ENCODE data around the gene C1orf167. TPM values are rescaled to one million over a fixed set of nuclear protein-coding genes. Genes with fewer than 3 reads are reported as not detected.

The C1orf167 gene
- total and polyA plus RNA-seq, 4 donors: 0.37 TPM; not detected in 3

- DNase-seq (ENCODE audit: low spot score): no peak
- H3K4me1 ChIP-seq (ENCODE audit: control insufficient read depth in 4 of 4, insufficient read depth in 4 of 4, low read length in 3 of 4): peaks cover 0 to 5% (median 0%) of the 10 kb centered on the region in 4 donors
- WGBS: 89% methylated on average over 19 of the region's 19 CpGs
- no peaks in the 10 kb centered on the region for H3K36me3 ChIP-seq (ENCODE audit: control insufficient read depth in 4 of 4, insufficient read depth in 3 of 4, low read depth in 1 of 4, low read length in 3 of 4)
- peaks cover 0 to 6% (median 0%) of the 10 kb centered on the region in 4 donors for H3K27me3 ChIP-seq (ENCODE audit: control insufficient read depth in 4 of 4, insufficient read depth in 4 of 4, low read length in 3 of 4)
- H3K9ac ChIP-seq (ENCODE audit: low read depth in 1 of 2, low read length in 2 of 2): no peak overlapping the region
- H3K9me3 ChIP-seq (ENCODE audit: control insufficient read depth in 4 of 4, low read length in 3 of 4): no peaks in the 10 kb centered on the region
- no peak for TF ChIP-seq YY1 (IDR thresholded peaks at IDR 0.05)
- TF ChIP-seq TAF1 (conservative IDR thresholded peaks at IDR 0.05): no peak
- TF ChIP-seq MAX (IDR thresholded peaks at IDR 0.05): no peak
- TF ChIP-seq GABPA (IDR thresholded peaks at IDR 0.05 in 1 of 2, conservative IDR thresholded peaks at IDR 0.05 in 1 of 2): no peak
- TF ChIP-seq RXRA (IDR thresholded peaks at IDR 0.05): no peak
- no peak for TF ChIP-seq REST (IDR thresholded peaks at IDR 0.05)
- no peak for TF ChIP-seq RAD21 (IDR thresholded peaks at IDR 0.05)
- no peak for TF ChIP-seq HNF4G (IDR thresholded peaks at IDR 0.05)
- no peak for TF ChIP-seq CTCF (IDR thresholded peaks at IDR 0.05; ENCODE audit: low read depth, low read length, missing input control)
- TF ChIP-seq ATF3 (IDR thresholded peaks at IDR 0.05): no peak
- no peak for TF ChIP-seq HNF4A (conservative IDR thresholded peaks at IDR 0.05)
- TF ChIP-seq EGR1 (IDR thresholded peaks at IDR 0.05; ENCODE audit: low read depth in 2 of 2): no peak
- TF ChIP-seq FOXA2 (IDR thresholded peaks at IDR 0.05): no peak
- no peak for TF ChIP-seq FOXA1 (IDR thresholded peaks at IDR 0.05)
- TF ChIP-seq ZBTB33 (IDR thresholded peaks at IDR 0.05): no peak
- no peak for TF ChIP-seq JUND (IDR thresholded peaks at IDR 0.05)
- TF ChIP-seq NR2F2 (IDR thresholded peaks at IDR 0.05): no peak
- H3K4me3 ChIP-seq (ENCODE audit: low read depth in 1 of 3, low read length in 3 of 3): no peak overlapping the region
- no peak overlapping the region for H3K27ac ChIP-seq (ENCODE audit: low read depth in 1 of 2, low read length in 2 of 2)
Measured at GRCh38 chr1:11765661-11766428, 3.9 kb downstream of the C1orf167 start.
